Measurements from ENCODE around the gene PDGFB.

The PDGFB gene

GRCh38 chr22:39234472-39234787 is 10.4 kb downstream of the PDGFB start:
- H3K79me2 ChIP-seq (ENCODE audit: low read length), result peaks cover 32% of the 10 kb centered on the region
- H2AFZ ChIP-seq (ENCODE audit: low read length), result no peak overlapping the region
- H3K9me2 ChIP-seq (replicated peaks; ENCODE audit: insufficient read depth, low read length), result no peaks in the 10 kb centered on the region
- H3K36me3 ChIP-seq (replicated peaks; ENCODE audit: insufficient read depth, low read length), result no peaks in the 10 kb centered on the region
- TF ChIP-seq EZH2phosphoT487 (IDR thresholded peaks at IDR 0.05; ENCODE audit: low read length) (no peak), EZH2 (optimal IDR thresholded peaks at IDR 0.05; ENCODE audit: low read depth, low read length) (no peak), CTCF (IDR thresholded peaks at IDR 0.05; ENCODE audit: low read length) (no peak)
- no peak overlapping the region for H3K27ac ChIP-seq (ENCODE audit: low read length)
- peaks cover 31% of the 10 kb centered on the region for H3K4me1 ChIP-seq (ENCODE audit: low read length)
- DNase-seq, result no peak
- H4K20me1 ChIP-seq (ENCODE audit: insufficient read depth, low read length), result no peaks in the 10 kb centered on the region
- no peak overlapping the region for H3K4me3 ChIP-seq (ENCODE audit: low read length)
- no peak overlapping the region for H3K9ac ChIP-seq (ENCODE audit: low read length)
- peaks cover 5% of the 10 kb centered on the region for H3F3A ChIP-seq (ENCODE audit: insufficient read depth, low read length)
- no peaks in the 10 kb centered on the region for H3K27me3 ChIP-seq (replicated peaks; ENCODE audit: insufficient read depth, low read length)
- no peak overlapping the region for H3K4me2 ChIP-seq (ENCODE audit: low read depth, low read length)
- no peaks in the 10 kb centered on the region for H3K9me3 ChIP-seq (replicated peaks; ENCODE audit: insufficient read depth, low read length)

- TF ChIP-seq CTCF (IDR thresholded peaks at IDR 0.05; ENCODE audit: low read length) (no peak), EZH2phosphoT487 (IDR thresholded peaks at IDR 0.05; ENCODE audit: low read length) (no peak), EZH2 (optimal IDR thresholded peaks at IDR 0.05; ENCODE audit: low read depth, low read length) (no peak)
- H3K9ac ChIP-seq (ENCODE audit: low read length), result no peak overlapping the region
- no peaks in the 10 kb centered on the region for H4K20me1 ChIP-seq (ENCODE audit: insufficient read depth, low read length)
- H3K4me1 ChIP-seq (ENCODE audit: low read length), result peaks cover 26% of the 10 kb centered on the region
- H2AFZ ChIP-seq (ENCODE audit: low read length), result no peak overlapping the region
- H3K27me3 ChIP-seq (replicated peaks; ENCODE audit: insufficient read depth, low read length), result no peaks in the 10 kb centered on the region
- H3K9me3 ChIP-seq (replicated peaks; ENCODE audit: insufficient read depth, low read length), result no peaks in the 10 kb centered on the region
- no peak overlapping the region for H3K4me3 ChIP-seq (ENCODE audit: low read length)
- DNase-seq, result no peak
- no peak overlapping the region for H3K4me2 ChIP-seq (ENCODE audit: low read depth, low read length)
- peaks cover 5% of the 10 kb centered on the region for H3F3A ChIP-seq (ENCODE audit: insufficient read depth, low read length)
- H3K27ac ChIP-seq (ENCODE audit: low read length), result no peak overlapping the region
- H3K36me3 ChIP-seq (replicated peaks; ENCODE audit: insufficient read depth, low read length), result no peaks in the 10 kb centered on the region
- H3K9me2 ChIP-seq (replicated peaks; ENCODE audit: insufficient read depth, low read length), result no peaks in the 10 kb centered on the region
- H3K79me2 ChIP-seq (ENCODE audit: low read length), result peaks cover 28% of the 10 kb centered on the region
Measured at GRCh38 chr22:39233710-39234471, 10.9 kb downstream of the PDGFB start.

GRCh38 chr22:39232806-39233709 is 11.7 kb downstream of the PDGFB start:
- Histone ChIP-seq H2AFZ (ENCODE audit: low read length) (no peak overlapping the region), H4K20me1 (ENCODE audit: insufficient read depth, low read length) (no peaks in the 10 kb centered on the region), H3K27ac (ENCODE audit: low read length) (no peak overlapping the region), H3K4me3 (ENCODE audit: low read length) (no peak overlapping the region), H3K27me3 (replicated peaks; ENCODE audit: insufficient read depth, low read length) (no peaks in the 10 kb centered on the region), H3K9me2 (replicated peaks; ENCODE audit: insufficient read depth, low read length) (no peaks in the 10 kb centered on the region), H3K4me1 (ENCODE audit: low read length) (peaks cover 25% of the 10 kb centered on the region), H3K9ac (ENCODE audit: low read length) (no peak overlapping the region), H3K4me2 (ENCODE audit: low read depth, low read length) (no peak overlapping the region), H3K9me3 (replicated peaks; ENCODE audit: insufficient read depth, low read length) (no peaks in the 10 kb centered on the region), H3K79me2 (ENCODE audit: low read length) (peaks cover 23% of the 10 kb centered on the region), H3F3A (ENCODE audit: insufficient read depth, low read length) (peaks cover 5% of the 10 kb centered on the region), H3K36me3 (replicated peaks; ENCODE audit: insufficient read depth, low read length) (no peaks in the 10 kb centered on the region)
- TF ChIP-seq EZH2 (optimal IDR thresholded peaks at IDR 0.05; ENCODE audit: low read depth, low read length), result no peak
- DNase-seq, result no peak

Measured in MM.1S (cell line).